AG04450 (cell line): ENCODE measurements around the gene TMEM184A. TPM values are rescaled to one million over a fixed set of nuclear protein-coding genes. Genes with fewer than 3 reads are reported as not detected.

ENCODE experiments used
- CTCF ChIA-PET: fragments of 300-600, 350-600 bp; formaldehyde crosslinking; extraction: SDS; loops from one replicate; lab custom pipeline; 2022; ENCODE audit warnings: antibody characterized with exemption, inconsistent platforms; lab: Charles Lee
- POLR2A ChIA-PET: fragments of 350-600 bp; formaldehyde crosslinking; extraction: SDS; loops from one replicate; lab custom pipeline; 2021; ENCODE audit warnings: antibody characterized with exemption, inconsistent platforms; lab: Yijun Ruan, JAX
- DNase-seq: peaks from one replicate; pipeline ENCODE4 v3.0.0-alpha.2; 2011; ENCODE audit warnings: low read depth, low spot score
- H3K27ac ChIP-seq: one replicate; pipeline ENCODE4 v1.5.1; 2012; ENCODE audit warnings: low read depth, low read length, control low read depth
- H3K27me3 ChIP-seq: one replicate; pipeline ENCODE4 v1.6.0; 2012; ENCODE audit warnings: low read length; ENCODE audit not compliant: control insufficient read depth, insufficient read depth
- H3K4me3 ChIP-seq: 2 replicates; pipeline ENCODE4 v1.5.1; 2011; ENCODE audit warnings: mild to moderate bottlenecking, low read depth, low read length, control low read depth
- H3K9me3 ChIP-seq: 2 replicates; pipeline ENCODE4 v1.5.1; 2012; ENCODE audit warnings: low read length; ENCODE audit not compliant: control insufficient read depth, insufficient read depth
- CTCF ChIP-seq: IDR thresholded peaks from 2 replicates; pipeline ENCODE4 v1.5.1; 2011; ENCODE audit warnings: low read depth, low read length, control low read depth, inconsistent platforms
- polyA plus RNA-seq: library from polyadenylated mRNA; depleted of rRNA; stranded (reverse); fragments of >200 nt; gene quantifications from 2 replicates; pipeline ENCODE4 v1.2.3, GENCODE V29; 2011

Gene TMEM184A
- polyA plus RNA-seq, 1 experiment, result 0.56 TPM

GRCh38 chr7:1548438-1548831 lies 7.6 kb downstream of the TMEM184A start:
- ChIA-PET CTCF (no interaction called here), POLR2A (interaction anchor here (0.6 to 1.0 kb wide), 2 partner anchors 10 to 11 kb away, joined by 3 read pairs; no protein-coding TSS in a partner anchor)
- DNase-seq, result no peak
- TF ChIP-seq CTCF, result no peak
- Histone ChIP-seq H3K27ac (no peak overlapping the region), H3K27me3 (no peaks in the 10 kb centered on the region), H3K9me3 (no peaks in the 10 kb centered on the region; the same call in 1 of the 2 replicates), H3K4me3 (no peak overlapping the region)

GRCh38 chr7:1547777-1548437 lies 8.1 kb downstream of the TMEM184A start:
- CTCF ChIA-PET, result no interaction called here
- Histone ChIP-seq H3K9me3 (no peaks in the 10 kb centered on the region; the same call in 1 of the 2 replicates), H3K27ac (no peak overlapping the region), H3K27me3 (no peaks in the 10 kb centered on the region), H3K4me3 (no peak overlapping the region)
- POLR2A ChIA-PET, result interaction anchor here (1.0 kb wide), 1 partner anchor 11 kb away, joined by 3 read pairs; no protein-coding TSS in a partner anchor
- TF ChIP-seq CTCF, result no peak
- DNase-seq, result no peak

- Histone ChIP-seq H3K27me3 (no peaks in the 10 kb centered on the region), H3K27ac (no peak overlapping the region), H3K4me3 (no peak overlapping the region), H3K9me3 (no peaks in the 10 kb centered on the region; the same call in 1 of the 2 replicates)
- ChIA-PET POLR2A (no interaction called here), CTCF (no interaction called here)
- TF ChIP-seq CTCF, result no peak
- DNase-seq, result no peak
Observed at GRCh38 chr7:1546909-1547776, 8.9 kb downstream of the TMEM184A start.

GRCh38 chr7:1546274-1546908 lies 9.6 kb downstream of the TMEM184A start:
- no peak for DNase-seq
- ChIA-PET CTCF (no interaction called here), POLR2A (no interaction called here)
- TF ChIP-seq CTCF, result no peak
- Histone ChIP-seq H3K4me3 (no peak overlapping the region), H3K9me3 (no peaks in the 10 kb centered on the region; the same call in 1 of the 2 replicates), H3K27ac (no peak overlapping the region), H3K27me3 (no peaks in the 10 kb centered on the region)
